Measurements from ENCODE around the gene IGSF5.

GRCh38 chr21:39843916-39844315, 98.9 kb downstream of the IGSF5 start:
- TF ChIP-seq ZNF274 (IDR thresholded peaks at IDR 0.05; ENCODE audit: low read depth, low read length) (no peak), YY1 (IDR thresholded peaks at IDR 0.05; ENCODE audit: insufficient read depth, insufficient read length) (no peak)

All from NT2/D1 (cell line).